ENCODE measurements around the gene FAM117B.

Gene FAM117B

GRCh38 chr2:202689459-202689858 lies 54.7 kb downstream of the FAM117B start:
- no peak for TF ChIP-seq CTCF (IDR thresholded peaks at IDR 0.05; ENCODE audit: low read depth, low read length)
- no peak for DNase-seq (ENCODE audit: extremely low read depth, low read depth)

DNA sequence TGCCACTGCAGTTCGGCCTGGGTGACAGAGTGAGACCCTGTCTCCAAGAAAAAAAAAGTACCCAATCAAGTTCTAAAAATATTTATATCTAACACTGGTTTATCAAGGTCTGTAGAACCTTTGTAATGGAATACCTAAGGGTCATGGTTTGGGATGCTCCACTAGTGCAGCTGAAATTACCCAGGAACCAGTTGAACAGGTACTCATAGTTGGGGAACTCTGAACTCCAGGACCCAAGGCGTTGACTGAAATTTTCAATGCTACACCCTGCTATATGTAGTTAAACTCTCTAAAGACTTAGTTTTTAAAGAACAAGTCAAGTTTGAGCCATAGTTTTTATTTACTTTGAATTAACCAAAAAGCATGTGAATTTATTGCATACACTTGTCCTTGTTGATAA lies 55.1 kb downstream of the FAM117B start:
- no peak for TF ChIP-seq CTCF (IDR thresholded peaks at IDR 0.05; ENCODE audit: low read depth, low read length)
- no peak for DNase-seq (ENCODE audit: extremely low read depth, low read depth)

DNA sequence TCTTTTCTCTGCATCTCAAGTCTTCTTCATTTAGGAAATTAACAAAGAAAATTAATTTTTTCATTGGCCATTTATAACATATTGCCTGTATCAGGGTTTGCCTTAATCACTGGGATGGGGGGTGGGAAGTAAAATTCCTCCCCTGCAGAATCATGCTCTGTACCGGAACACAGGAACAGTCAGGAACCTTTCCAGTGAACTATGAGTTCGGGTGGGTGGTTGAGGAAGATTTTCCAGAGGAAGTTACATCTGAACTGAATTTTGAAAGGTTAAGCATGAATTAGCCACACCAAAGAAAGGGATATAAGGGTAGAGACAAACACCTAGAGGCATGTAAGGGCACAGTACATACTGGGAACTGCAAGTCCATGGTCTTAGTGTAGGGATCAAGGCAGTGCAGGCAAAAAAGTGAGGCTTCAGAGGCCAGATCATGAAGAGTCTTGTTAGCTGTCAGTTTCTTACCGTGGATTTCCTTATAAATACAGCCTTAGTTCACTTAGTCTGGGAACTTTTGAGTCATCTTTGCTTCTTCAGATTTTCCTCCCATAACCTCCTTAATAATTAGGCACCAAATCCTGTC lies 55.6 kb downstream of the FAM117B start:
- no peak for DNase-seq (ENCODE audit: extremely low read depth, low read depth)
- no peak for TF ChIP-seq CTCF (IDR thresholded peaks at IDR 0.05; ENCODE audit: low read depth, low read length)

- no peak for DNase-seq (ENCODE audit: extremely low read depth, low read depth)
- TF ChIP-seq CTCF (IDR thresholded peaks at IDR 0.05; ENCODE audit: low read depth, low read length) = no peak
Measured at GRCh38 chr2:202693503-202693902, 58.7 kb downstream of the FAM117B start.

DNA sequence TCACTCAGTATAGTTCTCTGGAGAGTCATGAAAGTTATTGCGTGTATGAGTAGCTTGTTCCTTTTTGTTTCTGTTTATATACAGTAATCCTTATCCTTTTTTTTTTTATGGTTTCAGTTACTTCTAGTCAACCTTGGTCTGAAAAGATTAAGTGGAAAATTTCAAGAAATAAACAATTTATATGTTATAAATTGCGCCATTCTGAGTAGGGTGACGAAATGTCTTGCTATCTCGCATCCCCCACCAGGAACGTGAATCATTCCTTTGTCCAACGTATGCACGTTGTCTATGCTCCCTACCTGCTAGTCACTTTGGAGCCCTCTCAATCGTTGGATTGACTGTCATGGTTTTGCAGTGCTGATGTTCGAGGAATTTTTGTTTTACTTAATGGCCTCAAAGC lies 60.4 kb downstream of the FAM117B start:
- DNase-seq (ENCODE audit: extremely low read depth, low read depth) = no peak

DNA sequence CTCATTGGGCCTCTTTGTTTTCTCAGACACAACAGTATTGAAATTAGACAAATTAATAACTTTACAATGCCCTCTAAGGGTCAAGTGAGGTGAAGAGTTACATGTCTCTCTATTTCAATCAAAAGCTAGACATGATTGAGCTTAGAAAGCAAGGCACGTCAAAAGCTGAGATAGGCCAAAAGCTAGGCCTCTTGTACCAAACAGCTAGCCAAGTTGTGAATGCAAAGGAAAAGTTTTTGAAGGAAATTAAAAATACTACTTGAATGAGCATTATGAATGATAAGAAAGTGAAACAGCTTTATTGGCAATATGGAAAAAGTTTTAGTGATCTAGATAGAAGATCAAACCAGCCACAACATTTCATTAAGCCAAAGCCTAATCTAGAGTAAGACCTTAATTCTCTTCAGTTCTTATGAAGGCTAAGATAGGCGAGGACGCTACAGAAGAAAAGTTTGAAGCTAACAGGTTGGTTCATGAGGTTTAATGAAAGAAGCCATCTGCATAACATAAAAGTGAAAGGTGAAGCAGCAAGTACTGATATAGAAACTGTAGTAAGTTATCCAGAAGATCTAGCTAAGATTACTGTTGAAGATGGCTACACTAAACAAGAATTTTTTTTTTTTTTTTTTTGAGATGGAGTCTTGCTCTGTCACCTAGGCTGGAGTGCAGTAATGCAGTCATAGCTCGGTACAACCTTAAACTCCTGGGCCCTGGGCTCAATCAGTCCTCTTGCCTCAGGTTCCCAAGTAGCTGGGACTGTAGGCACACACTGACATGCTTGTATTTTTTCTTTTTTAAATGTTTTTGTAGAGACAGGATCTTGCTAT lies 65.5 kb downstream of the FAM117B start:
- DNase-seq (ENCODE audit: extremely low read depth, low read depth) = no peak
- TF ChIP-seq CTCF (IDR thresholded peaks at IDR 0.05; ENCODE audit: low read depth, low read length) = no peak

More for the DNA sequence above, 60.4 kb downstream of the FAM117B start:
- TF ChIP-seq CTCF (IDR thresholded peaks at IDR 0.05; ENCODE audit: low read depth, low read length) = no peak

- no peak for TF ChIP-seq CTCF (IDR thresholded peaks at IDR 0.05; ENCODE audit: low read depth, low read length)
- no peak for DNase-seq (ENCODE audit: extremely low read depth, low read depth)
Measured at GRCh38 chr2:202703091-202703490, 68.3 kb downstream of the FAM117B start.

Data from AG09319 (cell line).